Breast epithelium (tissue), 3 donors: Measurements from ENCODE around the gene MAPK10.

Source experiments
- POLR2A ChIP-seq: fragments of 450-650 bp; IDR thresholded peaks from one replicate; pipeline ENCODE4 v1.6.1; 2016; ENCODE audit warnings: antibody characterized with exemption, mild to moderate bottlenecking, moderate library complexity
- POLR2AphosphoS5 ChIP-seq, 3 donors: sonication (generic); formaldehyde crosslinking; IDR thresholded peaks; one replicate each; pipeline ENCODE4 v1.6.1; 2017; ENCODE audit warnings: antibody characterized with exemption in 3 of 3
- TF ChIP-seq, protein P1 (sequence below), 3 donors: fragments of 450-650 bp; IDR thresholded peaks; one replicate each; pipeline ENCODE4 v1.5.1; 2016 to 2017; ENCODE audit warnings: antibody characterized with exemption in 3 of 3, mild to moderate bottlenecking in 3 of 3, moderate library complexity in 3 of 3

GRCh38 chr4:86048426-86048825, 311.4 kb downstream of the MAPK10 start:
- no peak for TF ChIP-seq POLR2A
- no peak for TF ChIP-seq POLR2AphosphoS5 (IDR thresholded peaks at IDR 0.05)
- TF ChIP-seq, protein P1, sequence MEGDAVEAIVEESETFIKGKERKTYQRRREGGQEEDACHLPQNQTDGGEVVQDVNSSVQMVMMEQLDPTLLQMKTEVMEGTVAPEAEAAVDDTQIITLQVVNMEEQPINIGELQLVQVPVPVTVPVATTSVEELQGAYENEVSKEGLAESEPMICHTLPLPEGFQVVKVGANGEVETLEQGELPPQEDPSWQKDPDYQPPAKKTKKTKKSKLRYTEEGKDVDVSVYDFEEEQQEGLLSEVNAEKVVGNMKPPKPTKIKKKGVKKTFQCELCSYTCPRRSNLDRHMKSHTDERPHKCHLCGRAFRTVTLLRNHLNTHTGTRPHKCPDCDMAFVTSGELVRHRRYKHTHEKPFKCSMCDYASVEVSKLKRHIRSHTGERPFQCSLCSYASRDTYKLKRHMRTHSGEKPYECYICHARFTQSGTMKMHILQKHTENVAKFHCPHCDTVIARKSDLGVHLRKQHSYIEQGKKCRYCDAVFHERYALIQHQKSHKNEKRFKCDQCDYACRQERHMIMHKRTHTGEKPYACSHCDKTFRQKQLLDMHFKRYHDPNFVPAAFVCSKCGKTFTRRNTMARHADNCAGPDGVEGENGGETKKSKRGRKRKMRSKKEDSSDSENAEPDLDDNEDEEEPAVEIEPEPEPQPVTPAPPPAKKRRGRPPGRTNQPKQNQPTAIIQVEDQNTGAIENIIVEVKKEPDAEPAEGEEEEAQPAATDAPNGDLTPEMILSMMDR (IDR thresholded peaks at IDR 0.05), result no peak
